IPS-18a (cell line): Measurements from ENCODE around the gene NR3C1.

Experiments
- H3K27ac ChIP-seq: one replicate; pipeline ENCODE4 v1.5.1; 2013; ENCODE audit warnings: low read length
- H3K27me3 ChIP-seq: one replicate; pipeline ENCODE4 v1.6.1; 2013; ENCODE audit warnings: mild to moderate bottlenecking, low read length; ENCODE audit not compliant: control insufficient read depth, insufficient read depth
- H3K36me3 ChIP-seq: one replicate; pipeline ENCODE4 v1.6.1; 2013; ENCODE audit warnings: low read depth, low read length; ENCODE audit not compliant: control insufficient read depth
- H3K4me1 ChIP-seq: one replicate; pipeline ENCODE4 v1.6.1; 2013; ENCODE audit warnings: low read depth, low read length; ENCODE audit not compliant: control insufficient read depth
- H3K4me3 ChIP-seq: one replicate; pipeline ENCODE4 v1.5.1; 2013; ENCODE audit warnings: low read length
- H3K9ac ChIP-seq: one replicate; pipeline ENCODE4 v1.6.1; 2013; ENCODE audit warnings: mild to moderate bottlenecking, low read length, moderate library complexity
- H3K9me3 ChIP-seq: one replicate; pipeline ENCODE4 v1.6.1; 2013; ENCODE audit warnings: low read depth, low read length; ENCODE audit not compliant: control insufficient read depth

The NR3C1 gene

GRCh38 chr5:143354025-143354424 lies 49.5 kb downstream of the NR3C1 start:
- Histone ChIP-seq H3K27me3 (no peaks in the 10 kb centered on the region), H3K9me3 (no peaks in the 10 kb centered on the region), H3K4me1 (no peaks in the 10 kb centered on the region), H3K27ac (no peak overlapping the region), H3K4me3 (no peak overlapping the region), H3K9ac (no peak overlapping the region), H3K36me3 (no peaks in the 10 kb centered on the region)

GRCh38 chr5:143352691-143353090 lies 50.8 kb downstream of the NR3C1 start:
- H3K4me1 ChIP-seq: no peaks in the 10 kb centered on the region
- no peak overlapping the region for H3K9ac ChIP-seq
- H3K36me3 ChIP-seq: no peaks in the 10 kb centered on the region
- no peak overlapping the region for H3K27ac ChIP-seq
- H3K9me3 ChIP-seq: no peaks in the 10 kb centered on the region
- no peaks in the 10 kb centered on the region for H3K27me3 ChIP-seq
- no peak overlapping the region for H3K4me3 ChIP-seq

GRCh38 chr5:143350751-143351602 lies 52.5 kb downstream of the NR3C1 start:
- Histone ChIP-seq H3K27me3 (no peaks in the 10 kb centered on the region), H3K9ac (no peak overlapping the region), H3K4me3 (no peak overlapping the region), H3K9me3 (no peaks in the 10 kb centered on the region), H3K27ac (no peak overlapping the region), H3K36me3 (no peaks in the 10 kb centered on the region), H3K4me1 (no peaks in the 10 kb centered on the region)

GRCh38 chr5:143350341-143350740 lies 53.1 kb downstream of the NR3C1 start:
- Histone ChIP-seq H3K36me3 (no peaks in the 10 kb centered on the region), H3K4me1 (no peaks in the 10 kb centered on the region), H3K4me3 (no peak overlapping the region), H3K9ac (no peak overlapping the region), H3K9me3 (no peaks in the 10 kb centered on the region), H3K27ac (no peak overlapping the region), H3K27me3 (no peaks in the 10 kb centered on the region)

- H3K9ac ChIP-seq: no peak overlapping the region
- no peaks in the 10 kb centered on the region for H3K36me3 ChIP-seq
Observed at GRCh38 chr5:143349177-143349576, 54.3 kb downstream of the NR3C1 start.

GRCh38 chr5:143347698-143348344 lies 55.7 kb downstream of the NR3C1 start:
- Histone ChIP-seq H3K4me3 (no peak overlapping the region), H3K9me3 (no peaks in the 10 kb centered on the region)

More at GRCh38 chr5:143349177-143349576, 54.3 kb downstream of the NR3C1 start:
- Histone ChIP-seq H3K27ac (no peak overlapping the region), H3K27me3 (no peaks in the 10 kb centered on the region), H3K9me3 (no peaks in the 10 kb centered on the region), H3K4me3 (no peak overlapping the region), H3K4me1 (no peaks in the 10 kb centered on the region)

GRCh38 chr5:143347046-143347445 lies 56.4 kb downstream of the NR3C1 start:
- H3K9me3 ChIP-seq: no peaks in the 10 kb centered on the region
- no peaks in the 10 kb centered on the region for H3K36me3 ChIP-seq
- H3K4me1 ChIP-seq: no peaks in the 10 kb centered on the region
- no peak overlapping the region for H3K4me3 ChIP-seq
- no peak overlapping the region for H3K9ac ChIP-seq
- H3K27ac ChIP-seq: no peak overlapping the region
- no peaks in the 10 kb centered on the region for H3K27me3 ChIP-seq

More at GRCh38 chr5:143347698-143348344, 55.7 kb downstream of the NR3C1 start:
- no peaks in the 10 kb centered on the region for H3K36me3 ChIP-seq
- no peak overlapping the region for H3K27ac ChIP-seq
- H3K9ac ChIP-seq: no peak overlapping the region
- H3K27me3 ChIP-seq: no peaks in the 10 kb centered on the region
- no peaks in the 10 kb centered on the region for H3K4me1 ChIP-seq

GRCh38 chr5:143345671-143346440 lies 57.6 kb downstream of the NR3C1 start:
- no peak overlapping the region for H3K27ac ChIP-seq
- no peak overlapping the region for H3K9ac ChIP-seq
- no peak overlapping the region for H3K4me3 ChIP-seq
- H3K9me3 ChIP-seq: no peaks in the 10 kb centered on the region
- no peaks in the 10 kb centered on the region for H3K36me3 ChIP-seq
- H3K4me1 ChIP-seq: no peaks in the 10 kb centered on the region
- H3K27me3 ChIP-seq: no peaks in the 10 kb centered on the region

GRCh38 chr5:143343042-143343441 lies 60.4 kb downstream of the NR3C1 start:
- Histone ChIP-seq H3K9ac (no peak overlapping the region), H3K4me1 (peaks cover 5% of the 10 kb centered on the region), H3K36me3 (no peaks in the 10 kb centered on the region), H3K4me3 (no peak overlapping the region), H3K27me3 (no peaks in the 10 kb centered on the region), H3K27ac (no peak overlapping the region), H3K9me3 (no peaks in the 10 kb centered on the region)

GRCh38 chr5:143342607-143343006 lies 60.9 kb downstream of the NR3C1 start:
- Histone ChIP-seq H3K4me1 (peaks cover 5% of the 10 kb centered on the region), H3K4me3 (no peak overlapping the region), H3K27ac (no peak overlapping the region), H3K9ac (no peak overlapping the region), H3K27me3 (no peaks in the 10 kb centered on the region), H3K9me3 (no peaks in the 10 kb centered on the region), H3K36me3 (no peaks in the 10 kb centered on the region)

GRCh38 chr5:143341807-143342570 lies 61.5 kb downstream of the NR3C1 start:
- Histone ChIP-seq H3K9ac (no peak overlapping the region), H3K4me1 (peaks cover 5% of the 10 kb centered on the region), H3K27me3 (no peaks in the 10 kb centered on the region), H3K4me3 (no peak overlapping the region), H3K9me3 (no peaks in the 10 kb centered on the region), H3K36me3 (no peaks in the 10 kb centered on the region), H3K27ac (no peak overlapping the region)
